ENCODE measurements around the gene MRS2.

- no peak for TF ChIP-seq POLR2A (IDR thresholded peaks at IDR 0.05)
- TF ChIP-seq CTCF (IDR thresholded peaks at IDR 0.05) = no peak
Measured at GRCh38 chr6:24376871-24377270, 25.9 kb upstream of the MRS2 start.

All from uterus (tissue), 2 donors.